A673 (cell line): Measurements from ENCODE around the gene ILDR1. TPM values are rescaled to one million over a fixed set of nuclear protein-coding genes. Genes with fewer than 3 reads are reported as not detected.

Source experiments
- BruUV-seq: library from RNA; stranded (reverse); fragments of 400-500 nt; replicated peaks from 2 replicates; lab custom pipeline; 2021; lab: Mats Ljungman, UMichigan
- CTCF ChIA-PET: fragments of 300-600 bp; sonication (Branson Sonifier 250); formaldehyde crosslinking; loops from one replicate; lab custom pipeline; 2022; ENCODE audit warnings: antibody characterized with exemption; lab: Charles Lee
- POLR2A ChIA-PET: fragments of 300-600 bp; sonication (Branson Sonifier 250); formaldehyde crosslinking; loops from one replicate; lab custom pipeline; 2022; ENCODE audit warnings: antibody characterized with exemption; ENCODE audit not compliant: low non-redundant PET; lab: Charles Lee
- DNase-seq: peaks from one replicate; pipeline ENCODE4 v3.0.0-alpha.2; 2015; ENCODE audit warnings: low spot score
- H3K27ac ChIP-seq: fragments of 200-600 bp; sonication (generic); 2 replicates; pipeline ENCODE4 v1.5.1; 2016; ENCODE audit warnings: mixed run types, low read depth, mild to moderate bottlenecking, mixed read lengths, antibody characterized with exemption, low read length; ENCODE audit not compliant: poor library complexity, severe bottlenecking
- H3K27me3 ChIP-seq: fragments of 200-600 bp; sonication (generic); replicated peaks from 2 replicates; pipeline ENCODE4 v1.6.1; 2017; ENCODE audit warnings: mixed run types, low read depth, mild to moderate bottlenecking, mixed read lengths, antibody characterized with exemption, low read length; ENCODE audit not compliant: insufficient read depth, poor library complexity
- H3K36me3 ChIP-seq: fragments of 200-600 bp; sonication (generic); 2 replicates; pipeline ENCODE4 v1.6.1; 2016; ENCODE audit warnings: mixed run types, mild to moderate bottlenecking, mixed read lengths, antibody characterized with exemption, low read length; ENCODE audit not compliant: insufficient read depth, poor library complexity, severe bottlenecking
- H3K4me1 ChIP-seq: fragments of 200-600 bp; sonication (generic); 2 replicates; pipeline ENCODE4 v1.6.1; 2017; ENCODE audit warnings: mixed run types, mild to moderate bottlenecking, mixed read lengths, antibody characterized with exemption, low read length; ENCODE audit not compliant: insufficient read depth, poor library complexity, severe bottlenecking
- H3K4me3 ChIP-seq: fragments of 200-600 bp; sonication (generic); 2 replicates; pipeline ENCODE4 v1.5.1; 2016; ENCODE audit warnings: low read depth, mixed run types, mild to moderate bottlenecking, mixed read lengths, low read length; ENCODE audit not compliant: poor library complexity, severe bottlenecking
- H3K9me3 ChIP-seq: fragments of 200-600 bp; sonication (generic); 2 replicates; pipeline ENCODE4 v1.6.1; 2016; ENCODE audit warnings: mixed run types, low read depth, mild to moderate bottlenecking, mixed read lengths, antibody characterized with exemption, low read length; ENCODE audit not compliant: poor library complexity, severe bottlenecking
- EZH2 ChIP-seq: fragments of 200-600 bp; sonication (generic); IDR thresholded peaks from 2 replicates; pipeline ENCODE4 v1.6.1; 2017; ENCODE audit warnings: borderline replicate concordance, low read depth, mild to moderate bottlenecking, mixed read lengths, antibody characterized with exemption, low read length; ENCODE audit not compliant: poor library complexity, severe bottlenecking
- intact Hi-C: fragments of 100-400 bp; cut with micrococcal nuclease; formaldehyde crosslinking; loops from one replicate; pipeline ENCODE4 v1.10.0; 2022; ENCODE audit not compliant: unreplicated experiment
- total RNA-seq: library from RNA; stranded (reverse); gene quantifications from 2 replicates; pipeline ENCODE4 v1.2.3, GENCODE V29; 2021
- TF ChIP-seq, protein P1 (sequence below): fragments of 300-800, 200-600 bp; sonication (generic); conservative IDR thresholded peaks from 2 replicates; pipeline ENCODE4 v1.5.1; 2017; ENCODE audit warnings: low read depth, mild to moderate bottlenecking, antibody characterized with exemption, low read length, moderate library complexity, mixed read lengths

Gene ILDR1
- total RNA-seq, 1 experiment from 2014 or later, result not detected

DNA sequence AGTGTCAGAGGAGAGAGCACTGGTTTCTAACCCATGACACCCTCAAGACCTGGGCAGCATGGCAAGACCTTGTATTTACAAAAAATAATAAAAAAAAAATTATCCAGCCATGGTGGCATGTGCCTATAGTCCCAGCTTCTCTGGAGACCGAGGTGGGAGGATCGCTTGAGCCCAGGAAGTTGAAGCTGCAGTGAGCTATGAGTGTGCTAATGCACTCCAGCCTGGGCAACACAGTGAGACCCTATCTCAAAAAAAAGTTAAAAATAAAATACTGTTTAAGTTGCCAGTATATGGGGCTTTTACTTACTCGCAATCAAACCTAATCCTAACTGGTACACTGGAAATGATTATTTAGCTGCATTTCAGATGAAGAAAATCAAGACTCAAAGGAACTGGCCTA is 20.2 kb downstream of the ILDR1 start:
- H3K4me3 ChIP-seq, result no peak overlapping the region
- H3K4me1 ChIP-seq, result peaks cover 8% of the 10 kb centered on the region
- intact Hi-C loops, result no loop called here
- no peaks in the 10 kb centered on the region for H3K9me3 ChIP-seq
- H3K27ac ChIP-seq, result no peak overlapping the region
- ChIA-PET POLR2A (no interaction called here), CTCF (no interaction called here)
- TF ChIP-seq, protein P1, sequence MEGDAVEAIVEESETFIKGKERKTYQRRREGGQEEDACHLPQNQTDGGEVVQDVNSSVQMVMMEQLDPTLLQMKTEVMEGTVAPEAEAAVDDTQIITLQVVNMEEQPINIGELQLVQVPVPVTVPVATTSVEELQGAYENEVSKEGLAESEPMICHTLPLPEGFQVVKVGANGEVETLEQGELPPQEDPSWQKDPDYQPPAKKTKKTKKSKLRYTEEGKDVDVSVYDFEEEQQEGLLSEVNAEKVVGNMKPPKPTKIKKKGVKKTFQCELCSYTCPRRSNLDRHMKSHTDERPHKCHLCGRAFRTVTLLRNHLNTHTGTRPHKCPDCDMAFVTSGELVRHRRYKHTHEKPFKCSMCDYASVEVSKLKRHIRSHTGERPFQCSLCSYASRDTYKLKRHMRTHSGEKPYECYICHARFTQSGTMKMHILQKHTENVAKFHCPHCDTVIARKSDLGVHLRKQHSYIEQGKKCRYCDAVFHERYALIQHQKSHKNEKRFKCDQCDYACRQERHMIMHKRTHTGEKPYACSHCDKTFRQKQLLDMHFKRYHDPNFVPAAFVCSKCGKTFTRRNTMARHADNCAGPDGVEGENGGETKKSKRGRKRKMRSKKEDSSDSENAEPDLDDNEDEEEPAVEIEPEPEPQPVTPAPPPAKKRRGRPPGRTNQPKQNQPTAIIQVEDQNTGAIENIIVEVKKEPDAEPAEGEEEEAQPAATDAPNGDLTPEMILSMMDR, result no peak
- TF ChIP-seq EZH2, result no peak
- no peak for DNase-seq
- H3K36me3 ChIP-seq, result no peaks in the 10 kb centered on the region
- BruUV-seq, result no TSS peak
- H3K27me3 ChIP-seq, result no peaks in the 10 kb centered on the region

DNA sequence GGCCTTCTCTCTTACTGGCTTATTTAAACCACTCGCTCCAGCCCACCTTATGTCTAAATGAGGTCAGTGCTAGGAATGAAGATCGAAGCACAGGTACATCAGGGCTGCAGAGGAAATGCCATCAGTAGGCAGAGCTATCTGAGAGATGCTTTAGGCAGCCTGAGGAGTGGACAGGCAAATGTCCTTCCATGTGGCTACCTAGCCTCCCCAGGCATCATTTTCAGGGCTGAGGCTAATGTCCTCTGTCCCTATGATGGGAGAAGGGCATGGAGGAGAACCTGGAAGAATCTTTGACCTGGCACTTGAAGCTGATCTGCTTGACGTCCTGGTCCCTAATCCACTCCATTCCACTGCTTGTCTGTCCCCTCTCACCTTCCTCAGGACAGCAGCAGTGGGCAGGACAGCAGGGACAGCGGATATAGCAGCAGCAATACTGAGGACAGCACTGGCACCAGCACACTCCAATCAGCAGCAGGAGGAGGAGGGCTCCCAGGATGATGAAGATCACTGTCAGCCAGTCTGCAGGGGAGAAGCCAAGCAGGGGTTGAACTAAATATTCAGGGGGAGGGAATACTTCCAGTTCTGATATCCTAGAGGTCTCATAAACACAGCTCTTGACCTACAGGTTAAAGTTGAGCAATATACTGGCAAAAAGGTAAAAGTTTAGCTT is 21.0 kb downstream of the ILDR1 start:
- Histone ChIP-seq H3K4me3 (no peak overlapping the region), H3K9me3 (no peaks in the 10 kb centered on the region), H3K27ac (no peak overlapping the region), H3K4me1 (peaks cover 8% of the 10 kb centered on the region), H3K36me3 (no peaks in the 10 kb centered on the region), H3K27me3 (no peaks in the 10 kb centered on the region)
- no peak for DNase-seq
- POLR2A ChIA-PET, result no interaction called here
- intact Hi-C loops, result no loop called here
- no peak for TF ChIP-seq EZH2
- TF ChIP-seq, protein P1, result no peak
- CTCF ChIA-PET, result no interaction called here
- no TSS peak for BruUV-seq

DNA sequence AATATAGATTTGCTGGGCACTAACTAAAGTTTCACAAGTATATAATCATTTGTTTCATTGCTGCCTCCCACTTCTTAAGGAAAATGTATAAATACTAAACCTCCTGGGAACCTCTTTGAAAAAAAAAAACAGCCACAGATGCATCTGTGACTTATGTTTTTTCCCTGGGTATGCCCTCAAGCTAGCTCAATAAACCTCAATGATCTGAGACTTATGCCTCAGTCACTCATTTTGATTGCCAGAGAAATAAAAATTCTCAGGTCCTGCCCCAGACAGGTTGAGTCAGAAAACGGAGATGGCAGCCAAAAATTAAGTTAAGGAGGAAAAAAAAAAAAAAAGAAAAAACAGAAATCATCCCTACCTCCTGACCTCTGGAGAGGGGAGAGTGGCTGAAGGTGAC is 22.1 kb downstream of the ILDR1 start:
- no peak for DNase-seq
- CTCF ChIA-PET, result no interaction called here
- intact Hi-C loops, result loop anchor here (5.0 kb wide), 2 partner anchors 118 to 453 kb away; partner anchors contain the start of gene POLQ

More for the DNA sequence above, 22.1 kb downstream of the ILDR1 start:
- Histone ChIP-seq H3K27me3 (no peaks in the 10 kb centered on the region), H3K9me3 (no peaks in the 10 kb centered on the region), H3K4me1 (peaks cover 8% of the 10 kb centered on the region), H3K4me3 (no peak overlapping the region), H3K27ac (no peak overlapping the region), H3K36me3 (no peaks in the 10 kb centered on the region)
- BruUV-seq, result no TSS peak
- no peak for TF ChIP-seq EZH2
- TF ChIP-seq, protein P1, result no peak
- POLR2A ChIA-PET, result no interaction called here
